ENCODE measurements around the gene DAAM1. TPM values are rescaled to one million over a fixed set of nuclear protein-coding genes. Genes with fewer than 3 reads are reported as not detected.

Gene DAAM1
- total RNA-seq, 1 experiment from 2014 or later = 35.3 TPM

DNA sequence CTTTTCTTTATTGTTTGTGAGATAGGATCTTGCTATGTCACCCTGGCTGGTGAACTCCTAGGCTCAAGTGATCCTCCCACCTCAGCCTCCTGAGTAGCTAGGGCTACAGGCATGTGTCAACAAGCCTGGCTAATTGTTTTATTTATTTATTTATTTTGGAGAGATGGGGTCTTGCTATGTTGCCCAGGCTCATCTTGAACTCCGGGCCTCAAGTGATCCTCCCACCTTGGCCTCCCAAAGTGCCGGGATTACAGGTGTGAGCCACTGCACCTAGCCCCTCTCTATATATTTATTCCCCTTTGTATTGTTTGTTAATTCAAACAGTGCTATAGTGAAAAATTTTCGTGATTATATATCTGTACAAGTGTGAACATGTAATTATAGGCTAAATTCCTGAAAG is 123.3 kb downstream of the DAAM1 start:
- Mint-ChIP-seq H3K4me3 (ENCODE audit: unreplicated experiment) (no peak overlapping the region), H3K4me1 (ENCODE audit: low read depth, unreplicated experiment) (peaks cover 16% of the 10 kb centered on the region), H3K36me3 (ENCODE audit: insufficient read depth, unreplicated experiment) (no peaks in the 10 kb centered on the region), H3K27ac (ENCODE audit: unreplicated experiment) (no peak overlapping the region), H3K27me3 (ENCODE audit: insufficient read depth, unreplicated experiment) (no peaks in the 10 kb centered on the region), H3K9me3 (ENCODE audit: unreplicated experiment) (no peaks in the 10 kb centered on the region)
- POLR2A ChIA-PET = no interaction called here
- Histone ChIP-seq H3K4me1 (peaks cover 25% of the 10 kb centered on the region), H3K27me3 (replicated peaks; ENCODE audit: control insufficient read depth, insufficient read depth, low read length) (no peaks in the 10 kb centered on the region), H3K9me3 (no peaks in the 10 kb centered on the region), H3K4me3 (ENCODE audit: low read depth, low read length) (no peak overlapping the region), H3K36me3 (ENCODE audit: control insufficient read depth, insufficient read depth, low read length) (no peaks in the 10 kb centered on the region)
- no TSS peak for BruUV-seq (replicated peaks)
- CTCF ChIA-PET = no interaction called here
- intact Hi-C loops (cut with micrococcal nuclease; ENCODE audit: unreplicated experiment) = loop anchor here (5.0 kb wide), 1 partner anchor 184 kb away; no protein-coding TSS in a partner anchor
- DNase-seq = no peak
- TF ChIP-seq, protein P1, sequence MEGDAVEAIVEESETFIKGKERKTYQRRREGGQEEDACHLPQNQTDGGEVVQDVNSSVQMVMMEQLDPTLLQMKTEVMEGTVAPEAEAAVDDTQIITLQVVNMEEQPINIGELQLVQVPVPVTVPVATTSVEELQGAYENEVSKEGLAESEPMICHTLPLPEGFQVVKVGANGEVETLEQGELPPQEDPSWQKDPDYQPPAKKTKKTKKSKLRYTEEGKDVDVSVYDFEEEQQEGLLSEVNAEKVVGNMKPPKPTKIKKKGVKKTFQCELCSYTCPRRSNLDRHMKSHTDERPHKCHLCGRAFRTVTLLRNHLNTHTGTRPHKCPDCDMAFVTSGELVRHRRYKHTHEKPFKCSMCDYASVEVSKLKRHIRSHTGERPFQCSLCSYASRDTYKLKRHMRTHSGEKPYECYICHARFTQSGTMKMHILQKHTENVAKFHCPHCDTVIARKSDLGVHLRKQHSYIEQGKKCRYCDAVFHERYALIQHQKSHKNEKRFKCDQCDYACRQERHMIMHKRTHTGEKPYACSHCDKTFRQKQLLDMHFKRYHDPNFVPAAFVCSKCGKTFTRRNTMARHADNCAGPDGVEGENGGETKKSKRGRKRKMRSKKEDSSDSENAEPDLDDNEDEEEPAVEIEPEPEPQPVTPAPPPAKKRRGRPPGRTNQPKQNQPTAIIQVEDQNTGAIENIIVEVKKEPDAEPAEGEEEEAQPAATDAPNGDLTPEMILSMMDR (IDR thresholded peaks at IDR 0.05; ENCODE audit: insufficient read depth in 1 of 2, low read depth in 1 of 2, low read length in 1 of 2, severe bottlenecking in 1 of 2, unreplicated experiment in 1 of 2) = no peak

DNA sequence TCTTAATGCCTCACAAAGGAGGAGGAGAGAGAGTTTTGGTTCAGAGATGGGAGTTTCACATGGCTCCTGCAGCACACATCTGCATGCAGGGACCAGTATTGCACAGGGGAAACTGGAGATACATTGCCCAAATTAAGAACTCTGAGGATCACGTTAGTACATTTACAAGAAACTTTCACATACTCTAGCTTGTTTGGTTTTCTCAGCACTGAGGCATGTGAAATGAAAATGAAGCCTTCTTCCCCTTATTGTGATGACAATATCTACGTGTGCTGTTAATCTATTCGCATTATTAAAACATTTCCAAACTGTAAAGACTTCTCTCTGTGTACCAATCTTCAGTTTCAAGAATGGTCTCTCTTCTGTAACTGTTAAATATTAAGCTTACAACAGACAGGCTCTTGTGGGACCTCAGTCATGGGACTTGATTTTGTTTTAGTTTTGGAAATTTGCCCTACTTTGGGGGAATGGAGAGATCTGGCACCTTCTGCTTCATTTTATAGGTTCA is 124.7 kb downstream of the DAAM1 start:
- H3K27me3 Mint-ChIP-seq (ENCODE audit: insufficient read depth, unreplicated experiment) = no peaks in the 10 kb centered on the region
- Histone ChIP-seq H3K4me3 (ENCODE audit: low read depth, low read length) (no peak overlapping the region), H3K36me3 (ENCODE audit: control insufficient read depth, insufficient read depth, low read length) (no peaks in the 10 kb centered on the region), H3K4me1 (peaks cover 16% of the 10 kb centered on the region), H3K9me3 (no peaks in the 10 kb centered on the region), H3K27me3 (replicated peaks; ENCODE audit: control insufficient read depth, insufficient read depth, low read length) (no peaks in the 10 kb centered on the region)
- H3K9me3 Mint-ChIP-seq (ENCODE audit: unreplicated experiment) = no peaks in the 10 kb centered on the region
- CTCF ChIA-PET = no interaction called here
- no peaks in the 10 kb centered on the region for H3K36me3 Mint-ChIP-seq (ENCODE audit: insufficient read depth, unreplicated experiment)
- TF ChIP-seq, protein P1 (IDR thresholded peaks at IDR 0.05; ENCODE audit: insufficient read depth in 1 of 2, low read depth in 1 of 2, low read length in 1 of 2, severe bottlenecking in 1 of 2, unreplicated experiment in 1 of 2) = no peak
- no TSS peak for BruUV-seq (replicated peaks)
- POLR2A ChIA-PET = no interaction called here
- no peak overlapping the region for H3K4me3 Mint-ChIP-seq (ENCODE audit: unreplicated experiment)
- intact Hi-C loops (cut with micrococcal nuclease; ENCODE audit: unreplicated experiment) = loop anchor here (5.0 kb wide), 1 partner anchor 186 kb away; no protein-coding TSS in a partner anchor
- DNase-seq = no peak
- peaks cover 10% of the 10 kb centered on the region for H3K4me1 Mint-ChIP-seq (ENCODE audit: low read depth, unreplicated experiment)
- H3K27ac Mint-ChIP-seq (ENCODE audit: unreplicated experiment) = no peak overlapping the region

DNA sequence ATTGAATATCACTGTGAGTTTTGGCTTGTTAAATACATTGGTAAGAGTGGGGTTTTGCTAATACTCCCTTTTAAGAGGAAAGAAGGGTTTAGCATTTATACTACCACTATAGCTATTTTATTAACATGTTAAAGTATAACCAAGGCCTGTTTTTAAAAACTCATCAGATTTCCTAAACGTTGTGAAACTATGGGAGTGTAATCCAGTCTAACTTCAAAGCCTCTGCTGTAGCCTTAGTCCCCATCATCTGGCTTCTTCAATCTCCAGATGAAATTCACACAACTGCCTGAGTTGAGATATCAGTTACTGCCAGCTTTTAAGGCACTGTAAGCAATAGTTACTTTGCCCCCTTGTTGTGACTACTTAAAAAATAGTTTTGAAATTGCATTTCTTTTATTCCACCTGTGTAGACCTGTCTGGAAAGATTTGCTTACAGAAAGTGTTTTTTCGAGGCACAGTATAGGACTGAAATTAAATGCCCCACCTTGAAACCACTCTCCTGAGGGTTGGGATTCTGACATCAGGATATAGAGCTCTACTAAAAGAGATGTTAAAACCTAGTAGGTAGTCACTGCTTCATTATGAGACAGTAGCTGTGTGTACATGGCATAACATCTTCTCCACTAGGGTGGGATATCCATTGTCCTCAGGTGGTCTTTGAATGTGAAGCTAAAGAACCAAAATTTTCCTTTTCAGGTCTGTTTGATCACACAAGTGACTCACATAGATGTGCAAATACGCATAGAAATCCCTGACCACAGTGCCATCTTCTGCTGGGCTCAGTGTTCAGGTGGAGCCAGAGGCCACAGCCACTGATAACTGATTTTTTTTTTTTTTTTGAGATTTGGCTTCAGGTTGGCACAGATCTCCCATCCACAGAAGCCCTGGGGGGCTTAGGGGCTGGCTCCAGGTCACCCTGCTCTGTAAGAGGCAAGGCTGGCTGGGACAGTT is 125.5 kb downstream of the DAAM1 start:
- Mint-ChIP-seq H3K9me3 (ENCODE audit: unreplicated experiment) (no peaks in the 10 kb centered on the region), H3K27ac (ENCODE audit: unreplicated experiment) (no peak overlapping the region), H3K4me1 (ENCODE audit: low read depth, unreplicated experiment) (peaks cover 8% of the 10 kb centered on the region), H3K27me3 (ENCODE audit: insufficient read depth, unreplicated experiment) (no peaks in the 10 kb centered on the region), H3K4me3 (ENCODE audit: unreplicated experiment) (no peak overlapping the region), H3K36me3 (ENCODE audit: insufficient read depth, unreplicated experiment) (no peaks in the 10 kb centered on the region)
- Histone ChIP-seq H3K4me1 (peaks cover 13% of the 10 kb centered on the region; the same call in 1 of the 2 replicates), H3K4me3 (ENCODE audit: low read depth, low read length) (no peak overlapping the region), H3K36me3 (ENCODE audit: control insufficient read depth, insufficient read depth, low read length) (no peaks in the 10 kb centered on the region), H3K27me3 (replicated peaks; ENCODE audit: control insufficient read depth, insufficient read depth, low read length) (no peaks in the 10 kb centered on the region), H3K9me3 (no peaks in the 10 kb centered on the region)
- ChIA-PET POLR2A (no interaction called here), CTCF (interaction anchor here (0.7 to 1.1 kb wide), 2 partner anchors 51 to 125 kb away, joined by 3 to 5 read pairs; partner anchors contain the start of gene DAAM1)
- intact Hi-C loops (cut with micrococcal nuclease; ENCODE audit: unreplicated experiment) = loop anchor here (2.0 to 5.0 kb wide), 2 partner anchors 125 to 187 kb away; partner anchors contain the start of gene DAAM1
- DNase-seq = no peak
- TF ChIP-seq, protein P1 (IDR thresholded peaks at IDR 0.05; ENCODE audit: insufficient read depth in 1 of 2, low read depth in 1 of 2, low read length in 1 of 2, severe bottlenecking in 1 of 2, unreplicated experiment in 1 of 2) = no peak
- BruUV-seq (replicated peaks) = no TSS peak
